Left ventricle myocardium inferior (tissue), 1 donor: ENCODE results near the gene MDC1. TPM values are rescaled to one million over a fixed set of nuclear protein-coding genes. Genes with fewer than 3 reads are reported as not detected.
"Not testable (repeated sequence)": the region's sequence is repeated elsewhere in the genome, so short reads cannot be mapped to it uniquely, and the experiment has no call there.

Source experiments
- DNase-seq: peaks from one replicate; pipeline ENCODE4 v3.0.0-alpha.2; 2020
- H3K27ac ChIP-seq: fragments of 200-600 bp; replicated peaks from 2 replicates; pipeline ENCODE4 v1.8.0; 2021
- H3K27me3 ChIP-seq: fragments of 200-600 bp; 2 replicates; pipeline ENCODE4 v1.8.0; 2021; ENCODE audit warnings: low read depth
- H3K36me3 ChIP-seq: fragments of 200-600 bp; 2 replicates; pipeline ENCODE4 v1.8.0; 2021
- H3K4me1 ChIP-seq: fragments of 200-600 bp; 2 replicates; pipeline ENCODE4 v1.8.0; 2021
- H3K4me3 ChIP-seq: fragments of 200-600 bp; 2 replicates; pipeline ENCODE4 v1.8.0; 2021; ENCODE audit warnings: mild to moderate bottlenecking, moderate library complexity
- H3K9me3 ChIP-seq: fragments of 200-600 bp; replicated peaks from 2 replicates; pipeline ENCODE4 v1.8.0; 2021
- CTCF ChIP-seq: fragments of 200-600 bp; IDR thresholded peaks from 2 replicates; pipeline ENCODE4 v1.8.0; 2021; ENCODE audit warnings: antibody characterized with exemption, mild to moderate bottlenecking, borderline replicate concordance
- intact Hi-C: fragments of 100-400 bp; cut with micrococcal nuclease; formaldehyde crosslinking; loops from one replicate; pipeline ENCODE4 v1.11.0; 2022
- total RNA-seq: library from RNA; stranded (reverse); fragmentation: NEBNext Ultra II Directional; extraction: Animal tissue kit (Norgen Biotek cat#: 25700); gene quantifications from one replicate; pipeline ENCODE4 v1.2.1, GENCODE V29; 2021
- donor health status: DM: no; HTN: yes; CAD: no; lungs with severe emphysema.

The MDC1 gene
- total RNA-seq, 1 donor from 2014 or later = 14.1 TPM

- Histone ChIP-seq H3K9me3 (no peaks in the 10 kb centered on the region), H3K4me3 (peak overlapping the region; percentile 95), H3K27ac (peak overlapping the region; percentile 98), H3K4me1 (peaks cover 84% of the 10 kb centered on the region), H3K27me3 (no peaks in the 10 kb centered on the region), H3K36me3 (peaks cover 47% of the 10 kb centered on the region)
- intact Hi-C loops = loop anchor here (2.0 kb wide), 1 partner anchor 44 kb away; no protein-coding TSS in a partner anchor
- peak; percentile 98 for TF ChIP-seq CTCF
- peak; percentile 84 for DNase-seq
These were observed 5.4 kb upstream of the MDC1 start for GRCh38 chr6:30722280-30723112.

GRCh38 chr6:30722025-30722279 lies 4.9 kb upstream of the MDC1 start:
- H3K27ac ChIP-seq = peak overlapping the region; percentile 98
- H3K27me3 ChIP-seq, DNase-seq, H3K9me3 ChIP-seq: not testable (repeated sequence)
- intact Hi-C loops = loop anchor here (2.0 kb wide), 1 partner anchor 43 kb away; no protein-coding TSS in a partner anchor
- peaks cover 42% of the 10 kb centered on the region for H3K36me3 ChIP-seq
- peak overlapping the region; percentile 95 for H3K4me3 ChIP-seq
- H3K4me1 ChIP-seq = peaks cover 86% of the 10 kb centered on the region

GRCh38 chr6:30721198-30722024 lies 4.3 kb upstream of the MDC1 start:
- intact Hi-C loops = loop anchor here (2.0 kb wide), 1 partner anchor 43 kb away; no protein-coding TSS in a partner anchor
- no peaks in the 10 kb centered on the region for H3K9me3 ChIP-seq
- H3K4me3 ChIP-seq = peak overlapping the region; percentile 95
- peak; percentile 93 for DNase-seq
- peaks cover 88% of the 10 kb centered on the region for H3K4me1 ChIP-seq
- TF ChIP-seq CTCF = peak; percentile 67
- H3K27ac ChIP-seq = peak overlapping the region; percentile 98
- peaks cover 36% of the 10 kb centered on the region for H3K36me3 ChIP-seq
- H3K27me3 ChIP-seq = no peaks in the 10 kb centered on the region

- Histone ChIP-seq H3K4me1 (peaks cover 86% of the 10 kb centered on the region), H3K27ac (peak overlapping the region; percentile 98), H3K36me3 (peaks cover 31% of the 10 kb centered on the region), H3K4me3 (peak overlapping the region; percentile 95), H3K27me3 (no peaks in the 10 kb centered on the region), H3K9me3 (no peaks in the 10 kb centered on the region)
- intact Hi-C loops = no loop called here
- peak; percentile 75 for DNase-seq
- no peak for TF ChIP-seq CTCF
These were observed 3.7 kb upstream of the MDC1 start for GRCh38 chr6:30720738-30721197.

GRCh38 chr6:30719791-30720737 lies 3.0 kb upstream of the MDC1 start, which contains the start of gene TUBB:
Gene TUBB (plus strand): TSS chr6:30720352. CDS start chr6:30720507, 155 bp downstream.
- DNase-seq = peak; percentile 98
- no peaks in the 10 kb centered on the region for H3K9me3 ChIP-seq
- peaks cover 26% of the 10 kb centered on the region for H3K36me3 ChIP-seq
- H3K27me3 ChIP-seq = no peaks in the 10 kb centered on the region
- peaks cover 79% of the 10 kb centered on the region for H3K4me1 ChIP-seq
- peak within 1 kb of the TSS; percentile 98 for H3K27ac ChIP-seq
- intact Hi-C loops = no loop called here
- TF ChIP-seq CTCF = peak; percentile 21
- H3K4me3 ChIP-seq = peak within 1 kb of the TSS; percentile 95
